ENCODE measurements around the gene PDIK1L.
A peak's percentile ranks its signal among the peaks of the same experiment; 100 is the strongest.

The PDIK1L gene

DNA sequence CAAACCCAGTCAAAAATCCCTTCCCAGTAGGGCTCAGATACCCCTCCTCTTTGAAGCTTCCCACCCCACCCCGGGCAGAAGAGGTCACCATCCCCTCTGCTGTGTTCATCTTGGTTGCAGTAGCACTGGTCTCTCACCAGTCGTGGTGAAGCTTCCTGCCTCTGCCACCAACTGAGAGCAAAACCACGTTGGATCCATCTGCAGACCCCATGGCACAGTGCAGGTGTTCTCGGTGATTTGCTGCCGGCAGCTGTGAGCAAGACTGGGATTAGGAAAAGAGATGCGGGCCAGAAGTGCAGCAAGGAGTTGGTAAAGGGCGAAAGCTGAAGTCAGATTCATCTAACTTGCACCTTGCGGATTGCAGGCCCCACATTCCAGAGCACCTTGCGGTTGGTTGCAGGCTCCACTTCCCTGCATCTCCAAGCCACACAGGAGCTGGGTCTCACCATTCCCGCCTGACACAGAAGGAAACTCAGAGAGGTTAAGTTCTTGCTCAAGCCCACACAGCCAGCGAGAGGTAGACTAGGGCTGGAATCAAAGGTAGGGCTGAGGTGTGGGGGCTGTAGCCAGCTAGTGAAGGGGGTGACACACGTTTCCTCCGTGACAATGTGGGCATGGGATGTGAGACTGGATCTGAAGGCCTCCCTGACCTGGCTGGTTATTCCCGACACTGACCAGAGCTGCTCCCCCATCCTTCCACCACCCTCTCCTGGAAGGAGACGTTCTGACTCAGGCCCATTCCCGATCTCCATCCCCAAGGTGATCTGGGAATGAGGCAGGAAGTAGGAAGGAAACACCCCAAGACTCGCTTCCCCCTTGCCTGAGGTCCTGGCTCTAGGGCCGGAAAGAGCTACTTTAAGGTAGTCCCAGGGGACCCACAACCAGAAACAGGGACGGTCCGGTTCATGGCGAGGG is 44.0 kb downstream of the PDIK1L start:
- DNase-seq (ENCODE audit: low read depth): no peak

DNA sequence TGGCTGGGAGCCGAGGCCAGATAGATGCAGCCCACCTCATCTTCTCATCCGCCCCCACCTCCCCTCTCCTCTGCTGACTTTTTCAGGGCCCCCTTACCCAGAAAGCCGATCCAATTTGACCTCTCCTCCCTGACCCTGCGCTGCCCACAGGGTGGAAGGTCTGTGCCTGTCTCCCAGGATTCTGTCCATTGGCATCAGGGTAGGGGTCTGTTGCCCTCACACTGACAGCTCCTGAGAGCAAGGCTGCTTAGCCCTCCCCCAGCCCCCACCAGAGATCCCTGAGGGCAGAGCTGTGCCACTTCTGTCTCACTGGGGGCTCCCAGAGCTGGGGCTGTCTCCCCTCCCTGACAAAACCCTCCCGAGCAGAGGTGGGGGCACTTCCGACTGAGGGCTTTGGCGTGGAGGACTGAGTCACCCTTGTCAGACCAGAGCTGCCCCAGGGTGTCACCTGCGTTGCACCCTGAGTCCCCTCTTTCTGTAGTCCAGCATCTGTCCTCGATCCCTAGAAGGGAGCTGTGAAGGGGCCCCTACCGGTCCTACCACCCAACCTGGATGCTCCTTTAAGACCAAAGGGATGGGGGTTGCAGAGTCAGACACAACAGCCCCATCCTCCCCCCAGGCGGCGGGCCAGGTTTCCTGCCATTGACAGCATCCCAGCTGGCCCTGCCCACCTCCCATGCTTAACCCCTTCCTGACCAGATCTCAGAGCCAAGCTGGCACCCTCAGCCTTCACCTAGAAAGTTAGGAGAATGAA is 44.8 kb downstream of the PDIK1L start:
- DNase-seq (ENCODE audit: low read depth): no peak

GRCh38 chr1:26158271-26158907 is 46.8 kb downstream of the PDIK1L start:
- DNase-seq (ENCODE audit: low read depth): no peak

DNA sequence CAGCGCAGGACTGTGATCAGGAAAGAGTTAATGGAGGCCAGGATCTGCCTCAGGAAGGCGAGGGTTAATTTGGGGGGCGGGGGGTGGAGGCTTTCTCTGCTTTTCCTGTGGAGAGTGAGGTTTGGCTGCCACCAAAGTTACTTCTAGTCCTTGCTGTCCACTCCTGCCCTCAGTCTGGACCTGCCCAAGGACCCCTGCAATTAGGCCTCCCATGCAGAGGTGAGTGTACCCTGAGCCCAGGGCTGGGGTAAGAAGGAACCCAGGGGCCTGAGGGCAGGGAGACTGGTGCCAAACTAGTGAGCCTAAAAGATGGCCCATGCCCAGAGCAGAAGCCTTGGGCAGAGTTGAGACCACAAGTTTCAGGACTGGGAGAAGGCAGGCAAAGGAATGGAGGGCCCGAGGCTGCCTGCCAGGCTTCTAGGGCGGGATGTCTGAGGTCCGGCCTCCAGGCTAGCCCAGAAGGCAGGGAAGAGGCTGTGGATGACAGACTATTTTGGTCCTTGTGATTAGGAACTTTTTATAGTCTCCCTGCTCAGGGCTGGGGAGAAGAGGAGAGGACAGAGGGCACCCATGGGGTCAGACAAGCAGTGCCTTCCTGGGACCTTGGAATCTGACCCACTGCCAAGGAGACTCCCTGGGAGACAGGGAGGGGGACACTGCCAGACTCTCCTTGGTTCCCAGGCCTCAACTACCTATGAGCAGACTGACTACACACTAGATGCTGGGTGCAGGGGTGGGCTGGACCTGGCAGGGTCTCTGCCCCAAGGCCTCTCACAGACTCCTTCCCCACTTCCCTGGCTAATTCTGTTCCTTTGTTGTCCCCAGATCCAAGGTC is 47.5 kb downstream of the PDIK1L start, which contains the start of gene FAM110D:
Gene FAM110D, plus strand, starts transcription at position 172 of the 835 bp plus-strand sequence. CDS start 2,213 bp downstream, outside the sequence.
- no peak for DNase-seq (ENCODE audit: low read depth)

DNA sequence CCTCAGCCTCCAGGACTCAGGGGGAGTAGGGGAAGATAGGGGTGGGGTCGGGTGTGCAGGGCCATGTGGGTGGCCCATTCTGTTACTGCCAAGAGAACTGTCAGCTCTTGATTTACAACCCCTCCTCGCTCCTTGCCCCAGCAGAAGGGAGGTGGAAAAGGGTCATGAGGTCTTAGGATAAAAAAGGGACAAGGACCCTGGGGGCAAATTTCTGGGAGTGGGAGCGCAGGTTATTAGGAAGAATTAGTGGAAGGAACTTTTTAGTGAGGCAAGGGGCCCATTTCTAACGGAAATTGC is 48.1 kb downstream of the PDIK1L start:
- no peak for DNase-seq (ENCODE audit: low read depth)

- no peak for DNase-seq (ENCODE audit: low read depth)
These were observed 49.1 kb downstream of the PDIK1L start for GRCh38 chr1:26160527-26161414.

- peak; percentile 41 for DNase-seq (ENCODE audit: low read depth)
These were observed 50.0 kb downstream of the PDIK1L start for GRCh38 chr1:26161415-26162219.

- DNase-seq (ENCODE audit: low read depth): no peak
These were observed 50.6 kb downstream of the PDIK1L start for GRCh38 chr1:26162220-26162709.

GRCh38 chr1:26163684-26164035 is 52.0 kb downstream of the PDIK1L start:
- no peak for DNase-seq (ENCODE audit: low read depth)

DNA sequence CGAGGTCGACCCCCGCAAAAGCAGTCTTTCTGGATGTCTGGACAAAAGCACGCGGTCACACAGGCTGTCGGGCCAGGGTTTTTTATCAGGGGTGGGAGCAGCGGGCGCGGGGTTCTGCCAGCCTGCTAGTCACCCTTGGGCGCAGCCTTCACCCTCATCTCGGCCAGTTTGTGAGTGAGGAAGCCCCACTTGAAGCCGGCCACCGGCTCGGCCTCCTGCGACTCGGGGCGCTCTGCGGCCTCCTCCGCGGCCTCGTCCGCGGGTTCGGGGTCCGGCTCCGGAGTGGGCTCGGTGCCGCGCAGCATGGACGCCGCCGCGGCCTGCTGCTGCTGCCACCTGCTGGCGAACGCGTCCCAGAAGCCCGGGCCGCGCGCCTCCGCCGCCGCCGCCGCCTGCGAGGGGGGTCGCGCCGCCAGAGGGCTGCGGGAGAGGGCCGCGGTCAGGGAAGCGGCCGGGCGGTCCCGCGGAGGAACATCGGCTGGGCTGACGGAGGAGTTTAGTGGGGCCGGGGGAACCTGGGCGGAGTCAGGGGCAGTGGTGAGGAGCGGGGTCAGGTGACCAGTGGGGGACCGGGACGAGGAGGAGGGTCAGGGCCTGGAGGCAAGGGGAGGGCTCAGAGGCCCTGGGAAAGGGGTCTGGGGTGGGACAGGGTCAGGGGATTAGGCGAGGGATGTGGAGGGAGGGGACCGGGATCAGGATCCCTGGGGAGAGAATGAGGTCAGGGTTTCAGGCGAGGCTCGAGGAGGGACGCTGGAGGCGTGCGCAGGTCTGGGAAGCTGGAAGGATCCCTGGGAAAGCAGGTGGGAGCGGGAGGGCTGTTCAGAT is 52.6 kb downstream of the PDIK1L start:
- peak; percentile 51 for DNase-seq (ENCODE audit: low read depth)

GRCh38 chr1:26164861-26165842 is 53.5 kb downstream of the PDIK1L start:
- DNase-seq (ENCODE audit: low read depth): no peak

DNA sequence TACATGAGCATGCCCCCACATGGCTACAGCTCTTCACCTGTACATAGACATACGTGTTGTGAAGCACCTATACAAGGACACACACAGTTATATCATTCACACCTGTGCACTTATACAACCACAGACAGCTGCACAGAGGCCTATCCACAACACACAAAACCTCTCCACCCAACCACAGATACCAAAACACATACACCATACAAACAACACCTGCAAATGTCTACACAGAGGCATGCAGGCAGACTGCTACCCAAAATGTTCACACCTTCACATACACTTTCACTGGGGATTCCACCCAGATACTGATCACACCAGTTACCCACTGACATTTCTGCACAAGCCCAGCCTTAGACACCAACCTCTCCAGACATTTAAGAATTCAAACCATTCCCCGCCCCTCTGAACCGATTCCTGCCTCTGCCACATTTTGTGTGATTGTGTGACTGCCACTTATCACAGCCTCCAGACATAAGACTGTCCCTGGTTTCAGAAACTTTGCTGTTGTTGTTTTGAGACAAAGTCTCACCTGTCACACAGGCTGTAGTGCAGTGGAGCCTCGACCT is 55.2 kb downstream of the PDIK1L start:
- DNase-seq (ENCODE audit: low read depth): no peak

- no peak for DNase-seq (ENCODE audit: low read depth)
These were observed 57.0 kb downstream of the PDIK1L start, which contains the start of gene C1orf232 for GRCh38 chr1:26168410-26169197. Gene C1orf232, minus strand, starts transcription at chr1:26168963. Its CDS starts 464 bp downstream, at chr1:26168499.

GRCh38 chr1:26169198-26169554 is 57.6 kb downstream of the PDIK1L start:
- no peak for DNase-seq (ENCODE audit: low read depth)

- DNase-seq (ENCODE audit: low read depth): peak; percentile 91
These were observed 58.2 kb downstream of the PDIK1L start, which contains the start of gene ZNF593 for GRCh38 chr1:26169669-26170471. Gene ZNF593, plus strand, starts transcription at chr1:26169908. Its CDS starts 76 bp downstream, at chr1:26169984.

GRCh38 chr1:26170472-26170821 is 58.8 kb downstream of the PDIK1L start:
- no peak for DNase-seq (ENCODE audit: low read depth)

Data from activated T-cell treated with anti-CD3 and anti-CD28 coated beads for 48 hours (primary cell).